Glutamatergic neuron (in vitro differentiated cells): Measurements from ENCODE around the gene PCNX2. TPM values are rescaled to one million over a fixed set of nuclear protein-coding genes. Genes with fewer than 3 reads are reported as not detected.

ENCODE experiments used
- DNase-seq: peaks from one replicate; pipeline ENCODE4 v3.0.0; 2022
- H3K27ac Mint-ChIP-seq: one replicate; pipeline ENCODE4 v1.8.0; 2020; ENCODE audit warnings: mild to moderate bottlenecking, mixed read lengths, inconsistent platforms; ENCODE audit not compliant: unreplicated experiment
- H3K27me3 Mint-ChIP-seq: one replicate; pipeline ENCODE4 v1.8.0; 2020; ENCODE audit warnings: mild to moderate bottlenecking, moderate library complexity, mixed read lengths, inconsistent platforms; ENCODE audit not compliant: unreplicated experiment
- H3K36me3 Mint-ChIP-seq: one replicate; pipeline ENCODE4 v1.8.0; 2020; ENCODE audit warnings: mild to moderate bottlenecking, mixed read lengths, inconsistent platforms; ENCODE audit not compliant: unreplicated experiment
- H3K4me1 Mint-ChIP-seq: one replicate; pipeline ENCODE4 v1.8.0; 2020; ENCODE audit warnings: mild to moderate bottlenecking, low read depth, mixed read lengths, inconsistent platforms; ENCODE audit not compliant: unreplicated experiment
- H3K4me3 Mint-ChIP-seq: one replicate; pipeline ENCODE4 v1.8.0; 2020; ENCODE audit warnings: mild to moderate bottlenecking, mixed read lengths, inconsistent platforms; ENCODE audit not compliant: unreplicated experiment
- H3K9me3 Mint-ChIP-seq: one replicate; pipeline ENCODE4 v1.8.0; 2020; ENCODE audit warnings: mild to moderate bottlenecking, moderate library complexity, mixed read lengths, inconsistent platforms; ENCODE audit not compliant: unreplicated experiment
- total RNA-seq: library from RNA; stranded (reverse); fragmentation: NEBNext Ultra II Directional; extraction: Animal tissue kit (Norgen Biotek cat#: 25700); gene quantifications from one replicate; pipeline ENCODE4 v1.2.1, GENCODE V29; 2021; ENCODE audit not compliant: unreplicated experiment
- TF ChIP-seq, protein P1 (sequence below): fragments of 200-600 bp; sonication (generic); IDR thresholded peaks from one replicate; pipeline ENCODE4 v1.5.0; 2021; ENCODE audit not compliant: partially characterized antibody, unreplicated experiment

The PCNX2 gene
- total RNA-seq, 1 donor from 2014 or later, result 44.5 TPM

DNA sequence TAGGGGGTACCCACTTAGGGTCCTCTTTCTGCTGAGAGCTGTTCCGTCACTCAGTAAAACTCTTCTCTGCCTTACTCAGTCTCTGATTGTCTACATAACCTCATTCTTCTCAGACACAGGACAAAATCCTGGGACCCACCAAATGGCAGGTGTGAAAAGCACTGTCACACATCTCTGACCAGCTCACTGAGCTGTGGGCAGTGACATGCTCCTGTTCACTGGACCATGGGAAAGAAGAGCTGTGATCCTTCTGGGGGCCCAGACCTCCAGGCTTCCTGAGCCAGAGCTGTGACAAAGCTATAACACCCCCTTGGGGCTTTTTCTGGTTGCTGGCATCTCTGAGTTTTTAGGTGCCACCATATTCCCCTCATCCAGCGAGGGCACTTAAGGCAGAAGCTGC is 229.4 kb downstream of the PCNX2 start:
- peaks cover 3% of the 10 kb centered on the region for H3K4me1 Mint-ChIP-seq
- TF ChIP-seq, protein P1, sequence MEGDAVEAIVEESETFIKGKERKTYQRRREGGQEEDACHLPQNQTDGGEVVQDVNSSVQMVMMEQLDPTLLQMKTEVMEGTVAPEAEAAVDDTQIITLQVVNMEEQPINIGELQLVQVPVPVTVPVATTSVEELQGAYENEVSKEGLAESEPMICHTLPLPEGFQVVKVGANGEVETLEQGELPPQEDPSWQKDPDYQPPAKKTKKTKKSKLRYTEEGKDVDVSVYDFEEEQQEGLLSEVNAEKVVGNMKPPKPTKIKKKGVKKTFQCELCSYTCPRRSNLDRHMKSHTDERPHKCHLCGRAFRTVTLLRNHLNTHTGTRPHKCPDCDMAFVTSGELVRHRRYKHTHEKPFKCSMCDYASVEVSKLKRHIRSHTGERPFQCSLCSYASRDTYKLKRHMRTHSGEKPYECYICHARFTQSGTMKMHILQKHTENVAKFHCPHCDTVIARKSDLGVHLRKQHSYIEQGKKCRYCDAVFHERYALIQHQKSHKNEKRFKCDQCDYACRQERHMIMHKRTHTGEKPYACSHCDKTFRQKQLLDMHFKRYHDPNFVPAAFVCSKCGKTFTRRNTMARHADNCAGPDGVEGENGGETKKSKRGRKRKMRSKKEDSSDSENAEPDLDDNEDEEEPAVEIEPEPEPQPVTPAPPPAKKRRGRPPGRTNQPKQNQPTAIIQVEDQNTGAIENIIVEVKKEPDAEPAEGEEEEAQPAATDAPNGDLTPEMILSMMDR, result no peak
- H3K27me3 Mint-ChIP-seq, result no peaks in the 10 kb centered on the region
- H3K4me3 Mint-ChIP-seq, result no peak overlapping the region
- no peaks in the 10 kb centered on the region for H3K36me3 Mint-ChIP-seq
- H3K9me3 Mint-ChIP-seq, result no peaks in the 10 kb centered on the region
- no peak overlapping the region for H3K27ac Mint-ChIP-seq
- DNase-seq, result no peak

GRCh38 chr1:233065685-233066084 is 229.8 kb downstream of the PCNX2 start:
- H3K36me3 Mint-ChIP-seq, result no peaks in the 10 kb centered on the region
- TF ChIP-seq, protein P1, result no peak
- no peak overlapping the region for H3K27ac Mint-ChIP-seq
- DNase-seq, result no peak
- no peaks in the 10 kb centered on the region for H3K27me3 Mint-ChIP-seq
- no peak overlapping the region for H3K4me3 Mint-ChIP-seq
- peaks cover 6% of the 10 kb centered on the region for H3K4me1 Mint-ChIP-seq
- no peaks in the 10 kb centered on the region for H3K9me3 Mint-ChIP-seq

- Mint-ChIP-seq H3K4me3 (no peak overlapping the region), H3K9me3 (no peaks in the 10 kb centered on the region), H3K27me3 (no peaks in the 10 kb centered on the region), H3K27ac (no peak overlapping the region), H3K4me1 (peaks cover 9% of the 10 kb centered on the region), H3K36me3 (no peaks in the 10 kb centered on the region)
- TF ChIP-seq, protein P1, result no peak
- DNase-seq, result no peak
Observed at GRCh38 chr1:233064988-233065387, 230.5 kb downstream of the PCNX2 start.

GRCh38 chr1:233063462-233063861 is 232.1 kb downstream of the PCNX2 start:
- Mint-ChIP-seq H3K36me3 (no peaks in the 10 kb centered on the region), H3K27me3 (no peaks in the 10 kb centered on the region)

DNA sequence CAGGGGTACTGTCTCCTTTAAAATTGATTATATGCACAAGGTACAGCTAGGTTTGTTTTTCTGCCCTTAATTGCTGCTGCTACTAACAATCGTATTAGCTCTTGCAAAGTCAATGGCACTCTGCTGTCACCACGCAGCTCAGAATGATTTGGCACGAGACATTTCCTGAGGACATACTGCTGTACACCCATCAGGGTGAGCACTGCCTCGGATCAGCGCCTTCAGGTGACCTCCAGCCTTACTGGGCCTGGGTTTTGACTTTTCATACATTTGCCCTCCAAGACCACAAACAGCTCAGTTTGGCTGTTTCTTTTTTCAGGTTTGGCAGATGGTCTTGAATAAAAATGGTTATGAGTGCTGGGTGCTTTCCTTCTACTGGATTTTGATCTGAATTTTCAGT is 234.3 kb downstream of the PCNX2 start:
- no peak for DNase-seq
- Mint-ChIP-seq H3K9me3 (no peaks in the 10 kb centered on the region), H3K27ac (no peak overlapping the region), H3K4me3 (no peak overlapping the region), H3K27me3 (no peaks in the 10 kb centered on the region), H3K36me3 (no peaks in the 10 kb centered on the region), H3K4me1 (peaks cover 5% of the 10 kb centered on the region)
- TF ChIP-seq, protein P1, result no peak

More at GRCh38 chr1:233063462-233063861, 232.1 kb downstream of the PCNX2 start:
- peaks cover 9% of the 10 kb centered on the region for H3K4me1 Mint-ChIP-seq
- H3K9me3 Mint-ChIP-seq, result no peaks in the 10 kb centered on the region
- TF ChIP-seq, protein P1, result no peak
- H3K27ac Mint-ChIP-seq, result no peak overlapping the region
- H3K4me3 Mint-ChIP-seq, result no peak overlapping the region
- DNase-seq, result no peak
